GM12878 (cell line): ENCODE results near the gene ARAP3. TPM values are rescaled to one million over a fixed set of nuclear protein-coding genes. Genes with fewer than 3 reads are reported as not detected.

Experiments used
- ATAC-seq: fragments of 200-7000 bp; cut with Tn5 transposase; 3 replicates; pipeline ENCODE4 v1.9.1; 2020; ENCODE audit warnings: mild to moderate bottlenecking, moderate library complexity
- BruUV-seq: library from RNA; stranded (reverse); fragments of 400-500 nt; replicated peaks from 2 replicates; lab custom pipeline; 2021; lab: Mats Ljungman, UMichigan
- CTCF ChIA-PET: fragments of 300-600 bp; sonication (Branson Sonifier 250); formaldehyde crosslinking; extraction: SDS; loops from one replicate; lab custom pipeline; 2021; ENCODE audit warnings: inconsistent platforms; lab: Yijun Ruan, JAX
- POLR2A ChIA-PET: fragments of 350-600 bp; formaldehyde crosslinking; extraction: SDS; loops from one replicate; lab custom pipeline; 2021; ENCODE audit warnings: inconsistent platforms; lab: Charles Lee
- RAD21 ChIA-PET: fragments of 300-600 bp; sonication (Branson Sonifier 250); formaldehyde crosslinking; loops from one replicate; lab custom pipeline; 2023; ENCODE audit warnings: antibody characterized with exemption; ENCODE audit not compliant: unreplicated experiment; lab: Charles Lee
- SMC1A ChIA-PET: fragments of 300-600 bp; sonication (Branson Sonifier 250); formaldehyde crosslinking; loops from one replicate; lab custom pipeline; 2023; ENCODE audit not compliant: unreplicated experiment, uncharacterized antibody; lab: Charles Lee
- DNase-seq: peaks from one replicate; pipeline ENCODE4 v3.0.0-alpha.2; 2011; ENCODE audit warnings: low read depth, low spot score
- FAIRE-seq: peaks from 3 replicates; lab custom pipeline; 2011; peaks lifted over from hg19 to GRCh38; lab: Jason Lieb, UNC
- H2AFZ ChIP-seq: 2 replicates; pipeline ENCODE4 v1.6.0; 2011; ENCODE audit warnings: low read depth, low read length, control low read depth; ENCODE audit not compliant: control insufficient read depth
- H3K27ac ChIP-seq: 2 replicates; pipeline ENCODE4 v1.5.1; 2011; ENCODE audit warnings: control low read depth; ENCODE audit not compliant: control insufficient read depth, insufficient read depth
- H3K27me3 ChIP-seq, 2 experiments: replicated peaks in 1 of 2; 2 replicates each; pipeline versions ENCODE4 v1.6.0 to v1.6.1; 2011; ENCODE audit warnings: low read length in 1 of 2; ENCODE audit not compliant: control insufficient read depth in 2 of 2, insufficient read depth in 2 of 2
- H3K36me3 ChIP-seq, 2 experiments: 2 replicates each; pipeline ENCODE4 v1.5.1; 2011; ENCODE audit warnings: low read length in 1 of 2; ENCODE audit not compliant: control insufficient read depth in 2 of 2, insufficient read depth in 2 of 2
- H3K4me1 ChIP-seq: 2 replicates; pipeline ENCODE4 v1.6.1; 2011; ENCODE audit warnings: mild to moderate bottlenecking, low read length, moderate library complexity, mixed read lengths; ENCODE audit not compliant: control insufficient read depth, insufficient read depth
- H3K4me2 ChIP-seq: 2 replicates; pipeline ENCODE4 v1.6.0; 2011; ENCODE audit warnings: control low read depth; ENCODE audit not compliant: control insufficient read depth, insufficient read depth
- H3K4me3 ChIP-seq: fragments of 200-600 bp; sonication (generic); 2 replicates; pipeline ENCODE4 v1.5.1; 2016
- H3K79me2 ChIP-seq: 2 replicates; pipeline ENCODE4 v1.6.0; 2011; ENCODE audit warnings: low read length; ENCODE audit not compliant: control insufficient read depth, insufficient read depth
- H3K9ac ChIP-seq: 2 replicates; pipeline ENCODE4 v1.8.0; 2011; ENCODE audit warnings: low read length, control low read depth, mixed read lengths; ENCODE audit not compliant: control insufficient read depth, insufficient read depth
- H3K9me3 ChIP-seq: replicated peaks from 3 replicates; pipeline ENCODE4 v1.5.1; 2011; ENCODE audit warnings: mild to moderate bottlenecking, low read length; ENCODE audit not compliant: control insufficient read depth, insufficient read depth
- H4K20me1 ChIP-seq: 2 replicates; pipeline ENCODE4 v1.6.0; 2011; ENCODE audit not compliant: control insufficient read depth, insufficient read depth
- BACH1 ChIP-seq: fragments of 450-650 bp; IDR thresholded peaks from 2 replicates; pipeline ENCODE4 v1.6.1; 2017; ENCODE audit warnings: mild to moderate bottlenecking, borderline replicate concordance
- CHD2 ChIP-seq: IDR thresholded peaks from 2 replicates; pipeline ENCODE4 v1.6.1; 2011; ENCODE audit warnings: low read depth, low read length, improper control_type of control experiment, borderline replicate concordance
- CUX1 ChIP-seq: IDR thresholded peaks from 2 replicates; pipeline ENCODE4 v1.6.1; 2012; ENCODE audit warnings: improper control_type of control experiment, low read depth, low read length; ENCODE audit not compliant: insufficient replicate concordance
- DPF2 ChIP-seq: fragments of 450-650 bp; IDR thresholded peaks from 2 replicates; pipeline ENCODE4 v1.6.1; 2017; ENCODE audit warnings: mild to moderate bottlenecking
- ZNF384 ChIP-seq: IDR thresholded peaks from 2 replicates; pipeline ENCODE4 v1.6.1; 2012; ENCODE audit warnings: low read depth, mild to moderate bottlenecking, low read length, improper control_type of control experiment, borderline replicate concordance
- WGBS: methylation state at CpG from one replicate; pipeline ENCODE4 v1.1.6; 2016; ENCODE audit warnings: low lambda C conversion rate; ENCODE audit not compliant: insufficient replicate concordance, insufficient coverage; ENCODE audit errors: missing lambda C conversion rate; 5-methylcytosine and 5-hydroxymethylcytosine counted together
- in situ Hi-C: fragments of 300-500 bp; cut with MboI; formaldehyde crosslinking; loops from 9 replicates; pipeline ENCODE4 v1.14.3; 2018; ENCODE audit warnings: mixed read lengths
- intact Hi-C: fragments of 100-400 bp; cut with micrococcal nuclease; formaldehyde crosslinking; loops from one replicate; pipeline ENCODE4 v1.14.2; 2022; ENCODE audit not compliant: unreplicated experiment
- polyA plus RNA-seq, 11 experiments: library from polyadenylated mRNA; depleted of rRNA in 4 of 11; unstranded in 6 of 11; stranded (reverse) in 5 of 11; fragments of >200 nt; fragmentation: Nextera tagmentation in 4 of 11; fragmentation: Illumina TruSeq in 1 of 11; extraction: Ambion mirVana in 4 of 11; extraction: Trizol in 1 of 11; gene quantifications; 1 replicate in 1 of 11; 2 replicates in 10 of 11; pipeline versions ENCODE4 v1.2.1 to v1.2.3, GENCODE V29; 2011 to 2016; ENCODE audit warnings: inconsistent platforms in 2 of 11, missing spikeins in 2 of 11, low read depth in 1 of 11
- total RNA-seq, 4 experiments: library from RNA; depleted of rRNA in 3 of 4; stranded (reverse); fragments of >200 nt in 3 of 4; fragmentation: Illumina TruSeq in 1 of 4; extraction: Trizol in 1 of 4; gene quantifications; 2 replicates each; pipeline versions ENCODE4 v1.2.1 to v1.2.3, GENCODE V29; 2013 to 2021

ARAP3 gene
- total and polyA plus RNA-seq, 10 of the 15 experiments (the other 5 are each of a cell fraction or from before 2014, with no cell fraction given) = 0.01 to 0.08 TPM; not detected in 8

- TF ChIP-seq ZNF384 = no peak
- no peak for TF ChIP-seq DPF2
Measured at GRCh38 chr5:141708016-141708415, 26.0 kb upstream of the ARAP3 start (continued).

GRCh38 chr5:141707510-141707909 is 25.5 kb upstream of the ARAP3 start:
- in situ Hi-C loops = no loop called here
- ChIA-PET CTCF (interaction anchor here (1.0 to 1.9 kb wide), 2 partner anchors 16 to 253 kb away, joined by 5 to 6 read pairs; no protein-coding TSS in a partner anchor), RAD21 (no interaction called here), SMC1A (interaction anchor here (1.4 to 1.9 kb wide), 3 partner anchors 11 to 172 kb away, joined by 3 to 6 read pairs (median 4); no protein-coding TSS in a partner anchor), POLR2A (no interaction called here)
- Histone ChIP-seq H3K9me3 (no peaks in the 10 kb centered on the region), H2AFZ (no peak overlapping the region), H3K36me3 (no peaks in the 10 kb centered on the region), H3K27me3 (peaks cover 1 to 9% of the 10 kb centered on the region in 2 experiments; a peak in 3 of 4 replicates), H3K4me3 (no peak overlapping the region), H3K4me2 (no peak overlapping the region), H3K27ac (no peak overlapping the region), H3K4me1 (peaks cover 2% of the 10 kb centered on the region), H3K79me2 (no peaks in the 10 kb centered on the region), H3K9ac (no peak overlapping the region), H4K20me1 (no peaks in the 10 kb centered on the region)
- TF ChIP-seq BACH1 (no peak), CUX1 (no peak), CHD2 (no peak)
- intact Hi-C loops = no loop called here
- BruUV-seq = no TSS peak
- FAIRE-seq (no peak), ATAC-seq (no peak), DNase-seq (no peak)
- 34% methylated on average over 8 of the region's 8 CpGs for WGBS
